B cell (primary cell): ENCODE data around the gene ABLIM3. TPM values are rescaled to one million over a fixed set of nuclear protein-coding genes. Genes with fewer than 3 reads are reported as not detected.
"Not testable (repeated sequence)": the region's sequence is repeated elsewhere in the genome, so short reads cannot be mapped to it uniquely, and the experiment has no call there.

Experiments used
- ATAC-seq: fragments of 200-7000 bp; cut with Tn5 transposase; one replicate; pipeline ENCODE4 v1.10.0; 2021; ENCODE audit warnings: low read depth, mild to moderate bottlenecking, moderate number of reproducible peaks, moderate library complexity
- CTCF ChIA-PET: fragments of 350-600 bp; sonication (Branson Sonifier 250); formaldehyde crosslinking; loops from one replicate; lab custom pipeline; 2021; ENCODE audit warnings: antibody characterized with exemption, inconsistent platforms; lab: Charles Lee
- POLR2A ChIA-PET: fragments of 350-600 bp; sonication (Branson Sonifier 250); formaldehyde crosslinking; loops from one replicate; lab custom pipeline; 2021; ENCODE audit warnings: antibody characterized with exemption; lab: Charles Lee
- DNase-seq: peaks from one replicate; pipeline ENCODE4 v3.0.0; 2013
- H2AFZ ChIP-seq: 2 replicates; pipeline ENCODE4 v1.6.1; 2012; ENCODE audit warnings: mild to moderate bottlenecking, low read depth, low read length; ENCODE audit not compliant: insufficient read depth, poor library complexity, severe bottlenecking
- H3K27ac ChIP-seq, 2 donors: 1 replicate in 1 of 2; 2 replicates in 1 of 2; pipeline ENCODE4 v1.5.1; 2012 to 2013; ENCODE audit warnings: low read length in 2 of 2, mild to moderate bottlenecking in 2 of 2, moderate library complexity in 1 of 2
- H3K27me3 ChIP-seq, 4 experiments: fragments of 200-600 bp in 1 of 4; sonication (generic) in 1 of 4; replicated peaks in 1 of 4; 1 replicate in 2 of 4; 2 replicates in 2 of 4; pipeline versions ENCODE4 v1.6.1 to v1.7.0; 2013 to 2016; ENCODE audit warnings: low read length in 3 of 4, mild to moderate bottlenecking in 2 of 4, mixed read lengths in 1 of 4, moderate library complexity in 1 of 4; ENCODE audit not compliant: insufficient read depth in 4 of 4, control insufficient read depth in 3 of 4; ENCODE audit errors: control extremely low read depth in 1 of 4
- H3K36me3 ChIP-seq, 2 experiments: replicated peaks in 1 of 2; 1 replicate in 1 of 2; 2 replicates in 1 of 2; pipeline versions ENCODE4 v1.6.1 to v1.7.1; 2013; ENCODE audit warnings: low read length in 1 of 2; ENCODE audit not compliant: insufficient read depth in 2 of 2, control insufficient read depth in 1 of 2; ENCODE audit errors: control extremely low read depth in 1 of 2, extremely low read depth in 1 of 2
- H3K4me1 ChIP-seq, 2 donors: fragments of 200-600 bp in 1 of 2; sonication (generic) in 1 of 2; 1 replicate in 1 of 2; 2 replicates in 1 of 2; pipeline versions ENCODE4 v1.5.1 to v1.6.1; 2013 to 2017; ENCODE audit warnings: low read length in 2 of 2; ENCODE audit not compliant: control insufficient read depth in 2 of 2, insufficient read depth in 2 of 2
- H3K4me2 ChIP-seq: replicated peaks from 2 replicates; pipeline ENCODE3; 2012; ENCODE audit warnings: mild to moderate bottlenecking, low read depth, low read length; ENCODE audit not compliant: poor library complexity, severe bottlenecking
- H3K4me3 ChIP-seq, 5 experiments: fragments of 200-600 bp in 1 of 5; sonication (generic) in 1 of 5; 1 replicate in 3 of 5; 2 replicates in 2 of 5; pipeline versions ENCODE4 v1.5.1 to v1.7.0; 2011 to 2016; ENCODE audit warnings: low read length in 4 of 5, mild to moderate bottlenecking in 4 of 5, low read depth in 2 of 5, control low read depth in 1 of 5, moderate library complexity in 1 of 5; ENCODE audit not compliant: insufficient read depth in 1 of 5; ENCODE audit errors: control extremely low read depth in 1 of 5, extremely low read depth in 1 of 5
- H3K79me2 ChIP-seq: fragments of 200-600 bp; sonication (generic); one replicate; pipeline ENCODE4 v1.6.0; 2016; ENCODE audit warnings: low read length; ENCODE audit not compliant: control insufficient read depth, insufficient read depth
- H3K9ac ChIP-seq: fragments of 200-600 bp; sonication (generic); 2 replicates; pipeline ENCODE4 v1.6.1; 2017; ENCODE audit warnings: mild to moderate bottlenecking, low read length, moderate library complexity
- H3K9me3 ChIP-seq, 3 donors: one replicate each; pipeline versions ENCODE4 v1.6.1 to v1.7.1; 2013; ENCODE audit warnings: low read length in 2 of 3; ENCODE audit not compliant: control insufficient read depth in 2 of 3, insufficient read depth in 1 of 3; ENCODE audit errors: control extremely low read depth in 1 of 3
- H4K20me1 ChIP-seq: 2 replicates; pipeline ENCODE4 v1.6.0; 2012; ENCODE audit warnings: mild to moderate bottlenecking, low read length; ENCODE audit not compliant: insufficient read depth, control insufficient read depth, poor library complexity, severe bottlenecking
- H3K27ac Mint-ChIP-seq: one replicate; pipeline ENCODE4 v1.8.0; 2021; ENCODE audit warnings: mixed read lengths
- H3K27me3 Mint-ChIP-seq: one replicate; pipeline ENCODE4 v1.8.0; 2021; ENCODE audit warnings: mixed read lengths
- H3K4me1 Mint-ChIP-seq: one replicate; pipeline ENCODE4 v1.8.0; 2021; ENCODE audit warnings: mixed read lengths
- H3K4me3 Mint-ChIP-seq: one replicate; pipeline ENCODE4 v1.8.0; 2021; ENCODE audit warnings: mixed read lengths
- H3K9me3 Mint-ChIP-seq: one replicate; pipeline ENCODE4 v1.8.0; 2022; ENCODE audit warnings: mixed read lengths; ENCODE audit not compliant: insufficient read depth
- EZH2 ChIP-seq: IDR thresholded peaks from 2 replicates; pipeline ENCODE4 v1.6.1; 2012; ENCODE audit warnings: borderline replicate concordance, low read depth, mild to moderate bottlenecking, moderate library complexity, low read length; ENCODE audit not compliant: insufficient read depth, poor library complexity, severe bottlenecking
- WGBS: methylation state at CpG from one replicate; pipeline ENCODE4 v1.1.5; 2013; ENCODE audit warnings: missing lambda C conversion rate; ENCODE audit not compliant: insufficient coverage; 5-methylcytosine and 5-hydroxymethylcytosine counted together
- intact Hi-C: fragments of 100-400 bp; cut with micrococcal nuclease; formaldehyde crosslinking; loops from one replicate; pipeline ENCODE4 v1.10.0; 2022
- polyA plus RNA-seq: library from polyadenylated mRNA; depleted of rRNA; stranded (reverse); fragments of >200 nt; gene quantifications from 2 replicates; pipeline ENCODE4 v1.2.3, GENCODE V29; 2012
- total RNA-seq, 2 donors: library from RNA; stranded (reverse); fragments of 120-200 nt in 1 of 2; gene quantifications; 1 replicate in 1 of 2; 2 replicates in 1 of 2; pipeline versions ENCODE4 v1.2.3 to v1.2.4, GENCODE V29; 2013 to 2022
- TF ChIP-seq, protein P1 (sequence below): fragments of 200-600 bp; IDR thresholded peaks from one replicate; pipeline ENCODE4 v1.8.0; 2022; ENCODE audit warnings: antibody characterized with exemption, mild to moderate bottlenecking

The ABLIM3 gene
- total and polyA plus RNA-seq, 2 donors (not counting 1 experiment from before 2014, with no cell fraction given), result not detected

DNA sequence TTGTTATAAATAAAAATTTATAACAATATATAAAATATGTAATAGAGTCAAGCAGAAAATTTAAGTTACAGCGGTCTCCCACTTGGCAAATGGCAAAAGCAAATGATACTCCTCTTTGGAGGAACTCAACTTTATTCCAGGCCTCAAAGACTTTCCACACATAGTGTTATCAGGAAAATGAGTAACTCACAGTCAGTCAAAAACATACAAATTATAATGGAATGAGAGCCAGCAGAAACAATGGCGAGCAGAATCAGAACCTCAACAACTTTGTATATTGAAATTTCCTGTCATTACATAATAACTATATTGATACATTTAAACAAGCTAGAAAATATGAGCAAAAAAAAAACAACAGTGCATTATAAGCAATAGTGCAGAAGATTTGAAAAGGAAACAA is 45.2 kb downstream of the ABLIM3 start:
- CTCF ChIA-PET, result no interaction called here
- POLR2A ChIA-PET, result no interaction called here
- ATAC-seq (no peak), DNase-seq (no peak)
- H3K79me2 ChIP-seq, result no peaks in the 10 kb centered on the region
- Mint-ChIP-seq H3K27ac (no peak overlapping the region), H3K27me3 (peaks cover 33% of the 10 kb centered on the region), H3K9me3 (no peaks in the 10 kb centered on the region), H3K4me1 (no peaks in the 10 kb centered on the region), H3K4me3 (no peak overlapping the region)
- no peaks in the 10 kb centered on the region for H3K4me1 ChIP-seq
- WGBS, result no CpG with 5 or more reads among the region's 2 CpGs
- H3K9ac ChIP-seq, result no peak overlapping the region
- H3K27ac ChIP-seq, result no peak overlapping the region
- H3K4me2 ChIP-seq, result no peak overlapping the region
- no peak overlapping the region for H3K4me3 ChIP-seq
- TF ChIP-seq EZH2, result no peak
- TF ChIP-seq, protein P1, sequence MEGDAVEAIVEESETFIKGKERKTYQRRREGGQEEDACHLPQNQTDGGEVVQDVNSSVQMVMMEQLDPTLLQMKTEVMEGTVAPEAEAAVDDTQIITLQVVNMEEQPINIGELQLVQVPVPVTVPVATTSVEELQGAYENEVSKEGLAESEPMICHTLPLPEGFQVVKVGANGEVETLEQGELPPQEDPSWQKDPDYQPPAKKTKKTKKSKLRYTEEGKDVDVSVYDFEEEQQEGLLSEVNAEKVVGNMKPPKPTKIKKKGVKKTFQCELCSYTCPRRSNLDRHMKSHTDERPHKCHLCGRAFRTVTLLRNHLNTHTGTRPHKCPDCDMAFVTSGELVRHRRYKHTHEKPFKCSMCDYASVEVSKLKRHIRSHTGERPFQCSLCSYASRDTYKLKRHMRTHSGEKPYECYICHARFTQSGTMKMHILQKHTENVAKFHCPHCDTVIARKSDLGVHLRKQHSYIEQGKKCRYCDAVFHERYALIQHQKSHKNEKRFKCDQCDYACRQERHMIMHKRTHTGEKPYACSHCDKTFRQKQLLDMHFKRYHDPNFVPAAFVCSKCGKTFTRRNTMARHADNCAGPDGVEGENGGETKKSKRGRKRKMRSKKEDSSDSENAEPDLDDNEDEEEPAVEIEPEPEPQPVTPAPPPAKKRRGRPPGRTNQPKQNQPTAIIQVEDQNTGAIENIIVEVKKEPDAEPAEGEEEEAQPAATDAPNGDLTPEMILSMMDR, result no peak
- peaks cover 0 to 7% (median 2%) of the 10 kb centered on the region in 4 experiments for H3K27me3 ChIP-seq
- intact Hi-C loops, result no loop called here
- no peaks in the 10 kb centered on the region for H4K20me1 ChIP-seq
- H3K9me3 ChIP-seq, result no peaks in the 10 kb centered on the region
- no peaks in the 10 kb centered on the region for H3K36me3 ChIP-seq
- no peak overlapping the region for H2AFZ ChIP-seq

DNA sequence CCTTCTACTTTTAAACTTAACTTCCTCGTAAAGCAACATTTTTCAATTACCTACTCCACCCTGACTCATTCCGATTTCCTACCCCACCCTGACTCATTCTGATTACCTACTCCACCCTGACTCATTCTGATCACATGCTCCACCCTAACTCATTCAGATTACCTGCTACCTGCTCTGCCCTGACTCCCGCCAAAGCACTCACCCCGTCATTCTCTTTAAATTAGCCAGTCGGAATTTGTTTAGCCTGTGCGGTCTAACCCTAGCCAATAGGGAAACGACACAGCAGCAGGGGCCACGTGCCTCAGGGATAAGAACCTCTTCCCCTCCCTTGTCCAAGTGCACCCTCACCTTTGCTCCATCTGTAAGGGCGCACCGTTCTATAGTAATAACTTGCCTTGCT is 46.3 kb downstream of the ABLIM3 start:
- H3K9me3 Mint-ChIP-seq, H3K4me2 ChIP-seq, CTCF ChIA-PET, POLR2A ChIA-PET, H3K79me2 ChIP-seq, H3K4me3 Mint-ChIP-seq, intact Hi-C loops, H3K36me3 ChIP-seq, H3K4me1 ChIP-seq, H2AFZ ChIP-seq, H3K27ac Mint-ChIP-seq, H3K9ac ChIP-seq, H3K9me3 ChIP-seq, H4K20me1 ChIP-seq, H3K27me3 ChIP-seq, ATAC-seq, DNase-seq, H3K27ac ChIP-seq, H3K4me3 ChIP-seq, H3K4me1 Mint-ChIP-seq: not testable (repeated sequence)
- WGBS, result 86% methylated on average over 7 of the region's 10 CpGs
- H3K27me3 Mint-ChIP-seq, result peaks cover 29% of the 10 kb centered on the region
